ENCODE results near the gene RNF149.

RNF149 gene

GRCh38 chr2:101231937-101232730 is 76.4 kb downstream of the RNF149 start:
- no peak for DNase-seq (ENCODE audit: low read depth in 3 of 3)

GRCh38 chr2:101231240-101231639 is 77.3 kb downstream of the RNF149 start:
- DNase-seq (ENCODE audit: low read depth in 3 of 3), result no peak

GRCh38 chr2:101230541-101231001 is 77.9 kb downstream of the RNF149 start:
- DNase-seq (ENCODE audit: low read depth in 3 of 3), result no peak

Measured in stimulated activated CD4-positive, alpha-beta T cell treated with anti-CD3 and anti-CD28 coated beads, TNF-alpha, amount 100 ng/mL, for 4 hours (primary cell).